Measurements from ENCODE around the gene FAM24B. TPM values are rescaled to one million over a fixed set of nuclear protein-coding genes. Genes with fewer than 3 reads are reported as not detected.
"Not testable (repeated sequence)": the region's sequence is repeated elsewhere in the genome, so short reads cannot be mapped to it uniquely, and the experiment has no call there.

The FAM24B gene
- total RNA-seq, 6 experiments from 2014 or later, result 0.34 to 0.75 (median 0.51) TPM; not detected in 2

DNA sequence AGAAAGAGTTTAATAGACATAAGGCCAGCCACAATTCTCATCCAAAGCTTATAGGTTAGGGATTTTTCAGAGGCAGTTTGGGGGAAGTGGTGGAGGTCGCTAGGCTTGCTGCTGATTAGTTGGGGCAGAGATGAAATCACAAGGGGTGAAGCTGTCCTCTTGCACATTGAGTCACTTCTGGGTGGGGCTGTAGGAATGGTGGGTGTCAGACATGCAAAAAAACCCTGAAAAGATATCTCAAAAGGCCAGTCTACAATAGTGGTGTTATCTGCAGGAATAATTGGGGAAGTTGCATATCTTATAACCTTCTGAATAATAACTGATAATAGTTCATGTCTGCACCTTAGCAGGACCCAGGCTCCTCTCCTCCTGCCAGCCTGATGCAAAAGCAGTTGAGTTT is 2.1 kb downstream of the FAM24B start:
- intact Hi-C loops (cut with DNase I), result no loop called here

DNA sequence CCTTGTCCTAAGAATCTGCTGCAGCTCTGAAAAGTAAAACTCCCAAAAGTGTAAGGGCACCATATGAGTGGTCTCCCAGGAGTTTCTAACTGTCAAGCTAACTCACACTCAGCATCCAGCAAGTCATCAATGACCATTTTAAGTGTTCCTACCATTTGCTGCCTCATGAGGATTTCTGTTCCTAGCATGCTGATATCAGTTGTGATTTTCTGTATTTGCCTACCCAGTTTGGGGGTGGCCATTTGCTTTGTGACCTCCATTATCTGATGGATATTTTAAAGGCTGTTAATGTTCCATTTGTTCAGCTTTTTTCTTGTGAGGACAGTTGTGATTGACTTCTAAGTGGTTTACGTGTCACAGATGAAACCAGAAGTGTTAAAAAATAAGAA is 2.9 kb downstream of the FAM24B start:
- no peak overlapping the region for H3K27ac ChIP-seq
- no peaks in the 10 kb centered on the region for H3K36me3 ChIP-seq
- DNase-seq (no peak), ATAC-seq (no peak)
- no peaks in the 10 kb centered on the region for H3K9me3 ChIP-seq
- peaks cover 0 to 4% (median 0%) of the 10 kb centered on the region in 4 donors for H3K4me1 ChIP-seq
- no peak overlapping the region for H3K4me3 ChIP-seq
- intact Hi-C loops (cut with DNase I), result no loop called here
- 81% methylated on average over 1 of the region's 1 CpG for WGBS (ENCODE audit: insufficient coverage, low coverage, low lambda C conversion rate, missing lambda C conversion rate)
- no peaks in the 10 kb centered on the region for H3K27me3 ChIP-seq
- TF ChIP-seq POLR2A (IDR thresholded peaks at IDR 0.05), result no peak
- TF ChIP-seq, protein P1, sequence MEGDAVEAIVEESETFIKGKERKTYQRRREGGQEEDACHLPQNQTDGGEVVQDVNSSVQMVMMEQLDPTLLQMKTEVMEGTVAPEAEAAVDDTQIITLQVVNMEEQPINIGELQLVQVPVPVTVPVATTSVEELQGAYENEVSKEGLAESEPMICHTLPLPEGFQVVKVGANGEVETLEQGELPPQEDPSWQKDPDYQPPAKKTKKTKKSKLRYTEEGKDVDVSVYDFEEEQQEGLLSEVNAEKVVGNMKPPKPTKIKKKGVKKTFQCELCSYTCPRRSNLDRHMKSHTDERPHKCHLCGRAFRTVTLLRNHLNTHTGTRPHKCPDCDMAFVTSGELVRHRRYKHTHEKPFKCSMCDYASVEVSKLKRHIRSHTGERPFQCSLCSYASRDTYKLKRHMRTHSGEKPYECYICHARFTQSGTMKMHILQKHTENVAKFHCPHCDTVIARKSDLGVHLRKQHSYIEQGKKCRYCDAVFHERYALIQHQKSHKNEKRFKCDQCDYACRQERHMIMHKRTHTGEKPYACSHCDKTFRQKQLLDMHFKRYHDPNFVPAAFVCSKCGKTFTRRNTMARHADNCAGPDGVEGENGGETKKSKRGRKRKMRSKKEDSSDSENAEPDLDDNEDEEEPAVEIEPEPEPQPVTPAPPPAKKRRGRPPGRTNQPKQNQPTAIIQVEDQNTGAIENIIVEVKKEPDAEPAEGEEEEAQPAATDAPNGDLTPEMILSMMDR (IDR thresholded peaks at IDR 0.05), result no peak

More for the DNA sequence above, 2.1 kb downstream of the FAM24B start:
- DNase-seq (no peak), ATAC-seq (no peak)
- no peak for TF ChIP-seq POLR2A (IDR thresholded peaks at IDR 0.05)
- TF ChIP-seq, protein P1 (IDR thresholded peaks at IDR 0.05), result no peak
- no peak overlapping the region for H3K27ac ChIP-seq
- 64% methylated on average over 1 of the region's 1 CpG for WGBS (ENCODE audit: insufficient coverage, low coverage, low lambda C conversion rate, missing lambda C conversion rate)
- H3K4me1 ChIP-seq, result peaks cover 0 to 4% (median 0%) of the 10 kb centered on the region in 4 donors
- H3K27me3 ChIP-seq, result no peaks in the 10 kb centered on the region
- no peaks in the 10 kb centered on the region for H3K36me3 ChIP-seq
- no peak overlapping the region for H3K4me3 ChIP-seq
- H3K9me3 ChIP-seq, result no peaks in the 10 kb centered on the region

DNA sequence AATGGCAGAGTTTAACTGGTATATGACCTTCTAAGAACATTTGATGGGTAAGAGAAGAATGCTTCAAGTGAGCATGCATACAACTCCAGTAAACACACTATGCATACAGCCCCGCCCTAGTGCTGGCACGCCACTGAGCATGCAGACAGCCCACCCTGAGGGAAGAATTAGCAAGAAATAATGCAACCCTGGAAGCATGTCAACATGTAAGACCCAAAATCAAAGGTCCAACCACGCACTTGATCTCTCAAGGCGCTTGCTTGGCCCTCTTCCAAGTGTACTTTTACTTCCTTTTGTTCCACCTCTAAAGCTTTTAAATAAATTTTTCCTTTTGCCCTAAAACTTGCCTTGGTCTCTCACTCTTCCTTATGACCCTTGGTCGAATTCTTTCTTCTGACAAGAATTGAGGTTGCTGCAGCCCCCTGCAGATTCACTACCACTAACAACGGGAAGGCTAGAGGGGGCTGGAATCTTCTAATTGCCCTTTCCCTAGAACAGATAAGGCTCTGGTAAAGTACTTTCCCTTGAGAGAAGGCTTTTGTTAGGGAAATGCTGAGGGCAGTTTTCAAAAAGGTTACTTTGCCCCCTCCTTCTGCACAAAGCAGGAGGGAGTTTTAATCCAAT is 3.4 kb downstream of the FAM24B start:
- DNase-seq (no peak), ATAC-seq (no peak)
- TF ChIP-seq, protein P1 (IDR thresholded peaks at IDR 0.05), result no peak
- no peak for TF ChIP-seq POLR2A (IDR thresholded peaks at IDR 0.05)
- Histone ChIP-seq H3K27ac (no peak overlapping the region), H3K27me3 (no peaks in the 10 kb centered on the region), H3K4me1 (peaks cover 0 to 4% (median 0%) of the 10 kb centered on the region in 4 donors), H3K9me3 (no peaks in the 10 kb centered on the region), H3K4me3 (no peak overlapping the region), H3K36me3 (no peaks in the 10 kb centered on the region)
- intact Hi-C loops (cut with DNase I), result no loop called here
- WGBS (ENCODE audit: insufficient coverage, low coverage, low lambda C conversion rate, missing lambda C conversion rate), result 61% methylated on average over 6 of the region's 6 CpGs

DNA sequence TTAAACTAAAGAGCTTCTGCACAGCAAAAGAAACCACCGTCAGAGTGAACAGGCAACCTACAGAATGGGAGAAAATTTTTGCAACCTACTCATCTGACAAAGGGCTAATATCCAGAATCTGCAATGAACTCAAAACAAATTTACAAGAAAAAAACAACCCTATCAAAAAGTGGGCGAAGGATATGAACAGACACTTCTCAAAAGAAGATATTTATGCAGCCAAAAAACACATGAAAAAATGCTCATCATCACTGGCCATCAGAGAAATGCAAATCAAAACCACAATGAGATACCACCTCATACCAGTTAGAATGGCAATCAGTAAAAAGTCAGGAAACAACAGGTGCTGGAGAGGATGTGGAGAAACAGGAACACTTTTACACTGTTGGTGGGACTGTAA is 7.4 kb downstream of the FAM24B start:
- H3K27me3 ChIP-seq; H3K4me1 ChIP-seq; H3K36me3 ChIP-seq; H3K9me3 ChIP-seq; intact Hi-C loops (cut with DNase I); DNase-seq; H3K27ac ChIP-seq; H3K4me3 ChIP-seq; ATAC-seq: not testable (repeated sequence)
- 71% methylated on average over 2 of the region's 2 CpGs for WGBS (ENCODE audit: insufficient coverage, low coverage, low lambda C conversion rate, missing lambda C conversion rate)

DNA sequence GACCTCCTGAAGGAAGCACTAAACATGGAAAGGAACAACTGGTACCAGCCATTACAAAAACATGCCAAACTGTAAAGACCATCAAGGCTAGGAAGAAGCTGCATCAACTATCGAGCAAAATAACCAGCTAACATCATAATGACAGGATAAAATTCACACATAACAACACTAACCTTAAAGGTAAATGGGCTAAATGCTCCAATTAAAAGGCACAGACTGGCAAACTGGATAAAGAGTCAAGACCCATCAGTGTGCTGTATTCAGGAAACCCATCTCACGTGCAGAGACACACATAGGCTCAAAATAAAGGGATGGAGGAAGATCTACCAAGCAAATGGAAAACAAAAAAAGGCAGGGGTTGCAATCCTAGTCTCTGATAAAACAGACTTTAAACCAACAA is 10.6 kb downstream of the FAM24B start:
- H3K4me3 ChIP-seq; ATAC-seq; intact Hi-C loops (cut with DNase I); DNase-seq; H3K9me3 ChIP-seq; H3K4me1 ChIP-seq; H3K36me3 ChIP-seq; H3K27ac ChIP-seq; H3K27me3 ChIP-seq: not testable (repeated sequence)
- 74% methylated on average over 2 of the region's 2 CpGs for WGBS (ENCODE audit: insufficient coverage, low coverage, low lambda C conversion rate, missing lambda C conversion rate)

DNA sequence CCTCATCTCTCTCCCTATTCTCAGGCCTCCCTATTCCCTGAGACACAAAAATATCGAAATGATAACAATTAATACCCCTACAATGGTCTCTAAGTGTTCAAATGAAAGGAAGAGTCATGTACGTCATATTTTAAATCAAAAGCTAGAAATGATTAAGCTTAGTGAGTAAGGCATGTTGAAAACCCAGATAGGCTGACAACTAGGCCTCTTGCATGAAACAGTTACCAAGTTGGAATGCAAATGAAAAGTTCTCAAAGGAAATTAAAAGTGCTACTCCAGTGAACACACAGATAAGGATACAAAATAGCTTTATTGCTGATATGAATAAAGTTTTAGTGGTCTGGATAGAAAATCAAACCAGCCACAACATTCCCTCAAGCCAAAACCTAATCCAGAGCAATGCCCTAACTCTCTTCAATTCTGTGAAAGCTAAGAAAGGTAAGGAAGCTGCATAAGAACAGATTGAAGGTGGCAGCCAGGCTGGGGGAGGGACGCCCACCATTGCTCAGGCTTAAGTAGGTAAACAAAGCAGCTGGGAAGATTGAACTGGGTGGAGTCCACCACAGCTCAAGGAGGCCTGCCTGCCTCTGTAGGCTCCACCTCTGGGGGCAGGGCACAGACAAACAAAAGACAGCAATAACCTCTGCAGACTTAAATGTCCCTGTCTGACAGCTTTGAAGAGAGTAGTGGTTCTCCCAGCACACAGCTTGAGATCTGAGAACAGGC is 12.5 kb downstream of the FAM24B start:
- H3K4me3 ChIP-seq, result not testable (repeated sequence)

More for the DNA sequence above, 12.5 kb downstream of the FAM24B start:
- 78% methylated on average over 2 of the region's 3 CpGs for WGBS (ENCODE audit: insufficient coverage, low coverage, low lambda C conversion rate, missing lambda C conversion rate)
- ATAC-seq; intact Hi-C loops (cut with DNase I); DNase-seq; H3K9me3 ChIP-seq; H3K36me3 ChIP-seq; H3K27me3 ChIP-seq; H3K4me1 ChIP-seq; H3K27ac ChIP-seq: not testable (repeated sequence)

Measured in right lobe of liver (tissue), 6 donors.